ENCODE results near the gene LAMA5.

The LAMA5 gene

GRCh38 chr20:62356589-62357186, 10.4 kb downstream of the LAMA5 start:
- DNase-seq = no peak

- DNase-seq = no peak
Measured at GRCh38 chr20:62355878-62356588, 11.1 kb downstream of the LAMA5 start.

GRCh38 chr20:62355516-62355877, 11.6 kb downstream of the LAMA5 start:
- no peak for DNase-seq

GRCh38 chr20:62354811-62355341, 12.2 kb downstream of the LAMA5 start:
- DNase-seq = no peak

GRCh38 chr20:62354031-62354808, 12.9 kb downstream of the LAMA5 start:
- no peak for DNase-seq

- DNase-seq = no peak
Measured at GRCh38 chr20:62353289-62354030, 13.7 kb downstream of the LAMA5 start.

GRCh38 chr20:62352402-62353288, 14.5 kb downstream of the LAMA5 start:
- no peak for DNase-seq

- no peak for DNase-seq
Measured at GRCh38 chr20:62351469-62352401, 15.4 kb downstream of the LAMA5 start.

- no peak for DNase-seq
Measured at GRCh38 chr20:62350629-62351422, 16.3 kb downstream of the LAMA5 start.

GRCh38 chr20:62350098-62350628, 16.9 kb downstream of the LAMA5 start:
- no peak for DNase-seq

GRCh38 chr20:62349556-62350097, 17.5 kb downstream of the LAMA5 start:
- no peak for DNase-seq

GRCh38 chr20:62348604-62349003, 18.5 kb downstream of the LAMA5 start:
- no peak for DNase-seq

GRCh38 chr20:62347445-62347844, 19.7 kb downstream of the LAMA5 start:
- no peak for DNase-seq

GRCh38 chr20:62347151-62347404, 20.0 kb downstream of the LAMA5 start:
- no peak for DNase-seq

- no peak for DNase-seq
Measured at GRCh38 chr20:62346398-62347150, 20.5 kb downstream of the LAMA5 start.

- DNase-seq = no peak
Measured at GRCh38 chr20:62345681-62346370, 21.3 kb downstream of the LAMA5 start.

GRCh38 chr20:62344782-62345181, 22.3 kb downstream of the LAMA5 start:
- no peak for DNase-seq

- DNase-seq = no peak
Measured at GRCh38 chr20:62344092-62344491, 23.0 kb downstream of the LAMA5 start.
